Activated naive CD8-positive, alpha-beta T cell treated with anti-CD3 and anti-CD28 coated beads, Interleukin-2, amount 50 U/mL, for 16 hours (primary cell): ENCODE data around the gene SLC22A31.

ENCODE experiments used
- DNase-seq: peaks from one replicate; pipeline ENCODE4 v3.0.0-alpha.2; 2020; ENCODE audit warnings: low read depth, low spot score

SLC22A31 gene

GRCh38 chr16:89179656-89180315, 20.6 kb downstream of the SLC22A31 start:
- DNase-seq, result no peak

GRCh38 chr16:89179148-89179484, 21.2 kb downstream of the SLC22A31 start:
- DNase-seq, result no peak

- DNase-seq, result no peak
Measured at GRCh38 chr16:89178453-89179147, 21.7 kb downstream of the SLC22A31 start.

- DNase-seq, result no peak
Measured at GRCh38 chr16:89177501-89177900, 22.8 kb downstream of the SLC22A31 start.

GRCh38 chr16:89176717-89177116, 23.6 kb downstream of the SLC22A31 start:
- no peak for DNase-seq

GRCh38 chr16:89176147-89176690, 24.1 kb downstream of the SLC22A31 start:
- no peak for DNase-seq

- no peak for DNase-seq
Measured at GRCh38 chr16:89175280-89176146, 24.8 kb downstream of the SLC22A31 start.

GRCh38 chr16:89174877-89175276, 25.5 kb downstream of the SLC22A31 start:
- no peak for DNase-seq

GRCh38 chr16:89174055-89174827, 26.1 kb downstream of the SLC22A31 start:
- no peak for DNase-seq

GRCh38 chr16:89173174-89173921, 27.0 kb downstream of the SLC22A31 start:
- DNase-seq, result no peak

GRCh38 chr16:89172528-89173173, 27.7 kb downstream of the SLC22A31 start:
- DNase-seq, result no peak

GRCh38 chr16:89172171-89172527, 28.2 kb downstream of the SLC22A31 start:
- DNase-seq, result no peak

- peak; percentile 85 for DNase-seq
Measured at GRCh38 chr16:89171216-89172170, 28.8 kb downstream of the SLC22A31 start, which contains the start of gene CDH15. TSS of gene CDH15 (plus strand) at chr16:89171748. CDS start at chr16:89171832, 84 bp downstream.

GRCh38 chr16:89170346-89171215, 29.8 kb downstream of the SLC22A31 start:
- DNase-seq, result no peak

- no peak for DNase-seq
Measured at GRCh38 chr16:89169778-89170177, 30.6 kb downstream of the SLC22A31 start.

GRCh38 chr16:89168381-89169189, 31.8 kb downstream of the SLC22A31 start:
- no peak for DNase-seq

GRCh38 chr16:89167425-89167941, 32.9 kb downstream of the SLC22A31 start:
- peak; percentile 76 for DNase-seq
